ENCODE data around the gene NOVA2. TPM values are rescaled to one million over a fixed set of nuclear protein-coding genes. Genes with fewer than 3 reads are reported as not detected.

Gene NOVA2
- total RNA-seq, 1 donor from 2014 or later, result 6.2 TPM

- peak in 1 of 2 donors; percentile 57 for DNase-seq (ENCODE audit: low read depth in 2 of 2)
Observed at GRCh38 chr19:46000491-46001246, 27.0 kb upstream of the NOVA2 start.

GRCh38 chr19:45999653-46000121 is 26.0 kb upstream of the NOVA2 start:
- DNase-seq (ENCODE audit: low read depth in 2 of 2), result peak; percentile 29 to 32

GRCh38 chr19:45998834-45999233 is 25.2 kb upstream of the NOVA2 start:
- DNase-seq (ENCODE audit: low read depth in 2 of 2), result no peak

- DNase-seq (ENCODE audit: low read depth in 2 of 2), result no peak
Observed at GRCh38 chr19:45996933-45997332, 23.3 kb upstream of the NOVA2 start.

- DNase-seq (ENCODE audit: low read depth in 2 of 2), result peak in 1 of 2 donors; percentile 44
Observed at GRCh38 chr19:45995715-45996385, 22.2 kb upstream of the NOVA2 start.

GRCh38 chr19:45994998-45995714 is 21.5 kb upstream of the NOVA2 start, which contains the start of gene CCDC61:
TSS of gene CCDC61 (plus strand) at chr19:45995467. CDS start at chr19:46003019, 7,552 bp downstream.
- peak; percentile 99 to 100 for DNase-seq (ENCODE audit: low read depth in 2 of 2)

GRCh38 chr19:45994456-45994997 is 20.9 kb upstream of the NOVA2 start:
- peak in 1 of 2 donors; percentile 35 for DNase-seq (ENCODE audit: low read depth in 2 of 2)

GRCh38 chr19:45990113-45990728 is 16.6 kb upstream of the NOVA2 start:
- no peak for DNase-seq (ENCODE audit: low read depth in 2 of 2)

- no peak for DNase-seq (ENCODE audit: low read depth in 2 of 2)
Observed at GRCh38 chr19:45985321-45985720, 11.7 kb upstream of the NOVA2 start.

- no peak for DNase-seq (ENCODE audit: low read depth in 2 of 2)
Observed at GRCh38 chr19:45981350-45981749, 7.7 kb upstream of the NOVA2 start.

- DNase-seq (ENCODE audit: low read depth in 2 of 2), result no peak
Observed at GRCh38 chr19:45978156-45978555, 4.5 kb upstream of the NOVA2 start.

- DNase-seq (ENCODE audit: low read depth in 2 of 2), result no peak
Observed at GRCh38 chr19:45976178-45976577, 2.5 kb upstream of the NOVA2 start.

GRCh38 chr19:45975306-45976070 is 1.8 kb upstream of the NOVA2 start:
- DNase-seq (ENCODE audit: low read depth in 2 of 2), result no peak

- no peak for DNase-seq (ENCODE audit: low read depth in 2 of 2)
Observed at GRCh38 chr19:45972947-45973540, 621 bp downstream of the NOVA2 start.

GRCh38 chr19:45972081-45972946 is 1.4 kb downstream of the NOVA2 start:
- peak in 1 of 2 donors; percentile 55 for DNase-seq (ENCODE audit: low read depth in 2 of 2)

- no peak for DNase-seq (ENCODE audit: low read depth in 2 of 2)
Observed at GRCh38 chr19:45971260-45971902, 2.3 kb downstream of the NOVA2 start.

- no peak for DNase-seq (ENCODE audit: low read depth in 2 of 2)
Observed at GRCh38 chr19:45969676-45970075, 4.0 kb downstream of the NOVA2 start.

- DNase-seq (ENCODE audit: low read depth in 2 of 2), result no peak
Observed at GRCh38 chr19:45968626-45969025, 5.0 kb downstream of the NOVA2 start.

GRCh38 chr19:45967246-45967645 is 6.4 kb downstream of the NOVA2 start:
- DNase-seq (ENCODE audit: low read depth in 2 of 2), result no peak

Measured in lung microvascular endothelial cell (primary cell).